Transverse colon (tissue), 4 donors: ENCODE results near the gene RGS19.
"Not testable (repeated sequence)": the region's sequence is repeated elsewhere in the genome, so short reads cannot be mapped to it uniquely, and the experiment has no call there.

Source experiments
- CTCF ChIP-seq, 5 experiments: fragments of 200-600 bp in 3 of 5; fragments of 450-650 bp in 2 of 5; sonication (generic) in 3 of 5; IDR thresholded peaks; 1 replicate in 2 of 5; 2 replicates in 3 of 5; pipeline ENCODE4 v1.5.1; 2016 to 2017; ENCODE audit warnings: antibody characterized with exemption in 5 of 5, inconsistent platforms in 3 of 5, mild to moderate bottlenecking in 2 of 5, moderate library complexity in 1 of 5
- EP300 ChIP-seq: sonication (generic); formaldehyde crosslinking; IDR thresholded peaks from one replicate; pipeline ENCODE4 v1.6.1; 2017; ENCODE audit warnings: antibody characterized with exemption, low read depth
- POLR2AphosphoS5 ChIP-seq, 3 donors: sonication (generic); formaldehyde crosslinking; IDR thresholded peaks; one replicate each; pipeline ENCODE4 v1.6.1; 2016; ENCODE audit warnings: antibody characterized with exemption in 3 of 3

GRCh38 chr20:64123517-64123916 lies 44.2 kb upstream of the RGS19 start:
- not testable (repeated sequence) for TF ChIP-seq CTCF (IDR thresholded peaks at IDR 0.05); POLR2AphosphoS5 (IDR thresholded peaks at IDR 0.05); EP300
